ENCODE data around the gene TMEM117. TPM values are rescaled to one million over a fixed set of nuclear protein-coding genes. Genes with fewer than 3 reads are reported as not detected.

Gene TMEM117
- total RNA-seq, 1 donor: 22.4 TPM

GRCh38 chr12:44159862-44160261 lies 324.0 kb downstream of the TMEM117 start:
- H3K9me3 ChIP-seq (ENCODE audit: low read depth, low read length): no peaks in the 10 kb centered on the region
- no peaks in the 10 kb centered on the region for H4K20me1 ChIP-seq (ENCODE audit: insufficient read depth, low read length)
- TF ChIP-seq CTCF (IDR thresholded peaks at IDR 0.05; ENCODE audit: extremely low read depth, low read depth, low read length): no peak
- H2AFZ ChIP-seq (ENCODE audit: low read length): no peak overlapping the region
- no peak overlapping the region for H3K27ac ChIP-seq (ENCODE audit: low read depth, low read length)
- no peaks in the 10 kb centered on the region for H3K27me3 ChIP-seq (ENCODE audit: insufficient read depth, low read length)
- no peak overlapping the region for H3K4me2 ChIP-seq (ENCODE audit: insufficient read depth, low read length)
- no peak for DNase-seq (ENCODE audit: insufficient read length, low spot score, missing footprints)
- no peaks in the 10 kb centered on the region for H3K36me3 ChIP-seq (ENCODE audit: insufficient read depth, low read length)
- no peak overlapping the region for H3K4me3 ChIP-seq (ENCODE audit: insufficient read depth, low read length)
- no peaks in the 10 kb centered on the region for H3K79me2 ChIP-seq (ENCODE audit: insufficient read depth, low read length)
- H3K4me1 ChIP-seq (ENCODE audit: insufficient read depth, low read length): no peaks in the 10 kb centered on the region

- Histone ChIP-seq H4K20me1 (ENCODE audit: insufficient read depth, low read length) (no peaks in the 10 kb centered on the region), H2AFZ (ENCODE audit: low read length) (no peak overlapping the region), H3K9me3 (ENCODE audit: low read depth, low read length) (no peaks in the 10 kb centered on the region), H3K27me3 (ENCODE audit: insufficient read depth, low read length) (no peaks in the 10 kb centered on the region), H3K79me2 (ENCODE audit: insufficient read depth, low read length) (no peaks in the 10 kb centered on the region), H3K36me3 (ENCODE audit: insufficient read depth, low read length) (no peaks in the 10 kb centered on the region), H3K4me2 (ENCODE audit: insufficient read depth, low read length) (no peak overlapping the region), H3K27ac (ENCODE audit: low read depth, low read length) (no peak overlapping the region), H3K4me1 (ENCODE audit: insufficient read depth, low read length) (no peaks in the 10 kb centered on the region), H3K4me3 (ENCODE audit: insufficient read depth, low read length) (no peak overlapping the region)
- TF ChIP-seq CTCF (IDR thresholded peaks at IDR 0.05; ENCODE audit: extremely low read depth, low read depth, low read length): no peak
- no peak for DNase-seq (ENCODE audit: insufficient read length, low spot score, missing footprints)
These were observed 327.1 kb downstream of the TMEM117 start for GRCh38 chr12:44162961-44163360.

DNA sequence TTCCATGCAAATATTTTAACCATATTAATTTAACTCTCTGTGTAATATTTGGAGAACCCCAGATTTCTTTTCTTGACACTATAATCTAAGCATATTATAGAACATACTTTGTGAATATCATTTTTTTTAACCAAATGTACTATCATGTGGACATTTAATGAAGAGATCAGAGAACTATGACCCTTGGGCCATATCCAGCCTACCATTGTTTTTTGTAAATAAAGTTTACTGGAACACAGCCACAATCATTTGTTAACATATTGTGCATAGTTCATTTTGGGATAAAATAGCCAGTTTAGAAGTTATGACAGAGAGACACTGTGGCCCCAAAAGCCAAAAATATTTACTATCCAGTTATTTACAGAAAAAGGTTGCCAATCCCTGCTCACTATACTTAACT lies 338.2 kb downstream of the TMEM117 start:
- H3K27ac ChIP-seq (ENCODE audit: low read depth, low read length): no peak overlapping the region
- H3K27me3 ChIP-seq (ENCODE audit: insufficient read depth, low read length): no peaks in the 10 kb centered on the region

More for the DNA sequence above, 338.2 kb downstream of the TMEM117 start:
- H3K79me2 ChIP-seq (ENCODE audit: insufficient read depth, low read length): no peaks in the 10 kb centered on the region
- H3K9me3 ChIP-seq (ENCODE audit: low read depth, low read length): no peaks in the 10 kb centered on the region
- H4K20me1 ChIP-seq (ENCODE audit: insufficient read depth, low read length): no peaks in the 10 kb centered on the region
- no peak for DNase-seq (ENCODE audit: insufficient read length, low spot score, missing footprints)
- H3K36me3 ChIP-seq (ENCODE audit: insufficient read depth, low read length): no peaks in the 10 kb centered on the region
- H3K4me2 ChIP-seq (ENCODE audit: insufficient read depth, low read length): no peak overlapping the region
- no peak for TF ChIP-seq CTCF (IDR thresholded peaks at IDR 0.05; ENCODE audit: extremely low read depth, low read depth, low read length)
- H3K4me1 ChIP-seq (ENCODE audit: insufficient read depth, low read length): no peaks in the 10 kb centered on the region
- H2AFZ ChIP-seq (ENCODE audit: low read length): no peak overlapping the region
- H3K4me3 ChIP-seq (ENCODE audit: insufficient read depth, low read length): no peak overlapping the region

Data from osteoblast (primary cell).